ENCODE measurements around the gene G6PC3. TPM values are rescaled to one million over a fixed set of nuclear protein-coding genes. Genes with fewer than 3 reads are reported as not detected.

The G6PC3 gene
- 28.2 and 30.1 TPM in 2 replicates for total RNA-seq

GRCh38 chr17:44070455-44071197 is at the start of gene G6PC3:
Gene G6PC3 (plus strand): TSS chr17:44070735. CDS start chr17:44070966, 231 bp downstream.

GRCh38 chr17:44066204-44066930 is 4.2 kb upstream of the G6PC3 start, which contains the start of gene LSM12:
Gene LSM12 (minus strand): TSS chr17:44066671. CDS start chr17:44066587, 84 bp downstream.

GRCh38 chr17:44123356-44124117 is 53.0 kb downstream of the G6PC3 start, which contains the start of gene HDAC5:
Gene HDAC5 (minus strand): TSS chr17:44123641. CDS start chr17:44117515, 6,126 bp downstream.

Other genes with a start within 250 kb of the G6PC3 start
- gene MPP3, start 237.6 kb upstream of the G6PC3 start, total RNA-seq: 8.6 and 10.0 TPM in 2 replicates
- gene CD300LG, start 223.6 kb upstream of the G6PC3 start, total RNA-seq: not detected in 2 replicates
- 4.3 and 7.4 TPM in 2 replicates for gene MPP2, start 163.2 kb upstream of the G6PC3 start, total RNA-seq
- not detected in 2 replicates for gene PPY, start 128.3 kb upstream of the G6PC3 start, total RNA-seq
- not detected in 2 replicates for gene PYY, start 116.8 kb upstream of the G6PC3 start, total RNA-seq
- 3.5 and 5.1 TPM in 2 replicates for gene NAGS, start 66.1 kb upstream of the G6PC3 start, total RNA-seq
- gene TMEM101, start 55.8 kb upstream of the G6PC3 start, total RNA-seq: 97.4 and 114 TPM in 2 replicates
- 32.4 and 43.7 TPM in 2 replicates for gene LSM12, start 4.1 kb upstream of the G6PC3 start, total RNA-seq
- gene HDAC5, start 52.9 kb downstream of the G6PC3 start, total RNA-seq: 94.8 and 138 TPM in 2 replicates
- gene HROB, start 71.2 kb downstream of the G6PC3 start, total RNA-seq: 0.83 and 4.7 TPM in 2 replicates
- gene ASB16, start 100.0 kb downstream of the G6PC3 start, total RNA-seq: 0.33 and 0.73 TPM in 2 replicates
- gene TMUB2, start 116.2 kb downstream of the G6PC3 start, total RNA-seq: 33.2 and 43.3 TPM in 2 replicates
- gene ATXN7L3, start 129.1 kb downstream of the G6PC3 start, total RNA-seq: 34.9 and 45.3 TPM in 2 replicates
- gene UBTF, start 148.9 kb downstream of the G6PC3 start, total RNA-seq: 49.2 and 65.3 TPM in 2 replicates
- not detected in 2 replicates for gene SLC4A1, start 197.4 kb downstream of the G6PC3 start, total RNA-seq
- gene RUNDC3A, start 237.9 kb downstream of the G6PC3 start, total RNA-seq: 0.99 TPM in 1 of 2 replicates, not detected in the other

All from smooth muscle cell of trachea (primary cell).